K562 (cell line): ENCODE measurements around the gene OPCML. TPM values are rescaled to one million over a fixed set of nuclear protein-coding genes. Genes with fewer than 3 reads are reported as not detected.

Experiments used
- ATAC-seq: fragments of 200-7000 bp; cut with Tn5 transposase; 3 replicates; pipeline ENCODE4 v1.9.1; 2020; ENCODE audit warnings: moderate library complexity
- BruUV-seq: library from RNA; stranded (reverse); fragments of 400-500 nt; replicated peaks from 2 replicates; lab custom pipeline; 2021; lab: Mats Ljungman, UMichigan
- CTCF ChIA-PET: fragments of 300-600 bp; formaldehyde crosslinking; extraction: SDS; loops from one replicate; lab custom pipeline; 2021; ENCODE audit warnings: low intra/inter-chr PET ratio; lab: Yijun Ruan, JAX
- POLR2A ChIA-PET: fragments of 300-600, 350-650 bp; sonication (Branson Sonifier 250); formaldehyde crosslinking; extraction: SDS; loops from one replicate; lab custom pipeline; 2021; ENCODE audit warnings: antibody characterized with exemption, inconsistent platforms; lab: Yijun Ruan, JAX
- DNase-seq, 4 experiments: peaks; one replicate each; pipeline versions ENCODE4 v3.0.0 to v3.0.0-alpha.2; 2011 to 2018; ENCODE audit warnings: low spot score in 3 of 4, mixed read lengths in 3 of 4; ENCODE audit errors: extremely low read depth in 1 of 4
- FAIRE-seq: peaks from 2 replicates; lab custom pipeline; 2011; peaks lifted over from hg19 to GRCh38; lab: Jason Lieb, UNC
- H2AFZ ChIP-seq: 2 replicates; pipeline ENCODE4 v1.6.0; 2011; ENCODE audit warnings: low read depth, low read length, control low read depth, inconsistent platforms
- H3K27ac ChIP-seq: fragments of 200-600 bp; 3 replicates; pipeline ENCODE4 v1.8.0; 2011; ENCODE audit warnings: low read depth, mild to moderate bottlenecking, control low read depth, inconsistent platforms, low read length, moderate library complexity, mixed read lengths; ENCODE audit errors: extremely low read depth
- H3K27me3 ChIP-seq, 2 experiments: fragments of 300-600 bp in 1 of 2; 2 replicates in 1 of 2; 3 replicates in 1 of 2; pipeline versions ENCODE4 v1.6.0 to v1.8.0; 2011; ENCODE audit warnings: inconsistent platforms in 2 of 2, low read length in 2 of 2, mild to moderate bottlenecking in 1 of 2, mixed read lengths in 1 of 2, moderate library complexity in 1 of 2; ENCODE audit not compliant: control insufficient read depth in 2 of 2, insufficient read depth in 2 of 2
- H3K36me3 ChIP-seq: fragments of 300-600 bp; 3 replicates; pipeline ENCODE4 v1.8.0; 2011; ENCODE audit warnings: mild to moderate bottlenecking, low read length, inconsistent platforms; ENCODE audit not compliant: control insufficient read depth, insufficient read depth
- H3K4me1 ChIP-seq, 2 experiments: fragments of 200-600 bp in 1 of 2; replicated peaks in 1 of 2; 2 replicates in 1 of 2; 3 replicates in 1 of 2; pipeline versions ENCODE4 v1.5.1 to v1.8.0; 2011; ENCODE audit warnings: inconsistent platforms in 2 of 2, low read length in 2 of 2, mild to moderate bottlenecking in 1 of 2, mixed read lengths in 1 of 2, moderate library complexity in 1 of 2; ENCODE audit not compliant: control insufficient read depth in 2 of 2, insufficient read depth in 2 of 2
- H3K4me2 ChIP-seq: 2 replicates; pipeline ENCODE4 v1.6.1; 2011; ENCODE audit warnings: low read length, control low read depth, inconsistent platforms, mixed read lengths; ENCODE audit not compliant: insufficient read depth
- H3K4me3 ChIP-seq: fragments of 200-600 bp; sonication (generic), shearing (Covaris generic); 2 replicates; pipeline ENCODE4 v1.5.1; 2016; ENCODE audit warnings: control low read depth, inconsistent platforms
- H3K79me2 ChIP-seq: fragments of 200-600 bp; 3 replicates; pipeline ENCODE4 v1.8.0; 2011; ENCODE audit warnings: low read length, inconsistent platforms; ENCODE audit not compliant: control insufficient read depth, insufficient read depth
- H3K9ac ChIP-seq, 2 experiments: 2 replicates each; pipeline versions ENCODE4 v1.6.0 to v1.6.1; 2011; ENCODE audit warnings: low read depth in 2 of 2, low read length in 2 of 2, control low read depth in 1 of 2, inconsistent platforms in 1 of 2, mild to moderate bottlenecking in 1 of 2, mixed read lengths in 1 of 2; ENCODE audit not compliant: insufficient read depth in 1 of 2
- H3K9me1 ChIP-seq: one replicate; pipeline ENCODE4 v1.6.0; 2011; ENCODE audit warnings: inconsistent platforms, mild to moderate bottlenecking, low read length, moderate library complexity; ENCODE audit not compliant: control insufficient read depth, insufficient read depth
- H3K9me3 ChIP-seq: replicated peaks from 2 replicates; pipeline ENCODE4 v1.5.1; 2011; ENCODE audit warnings: low read depth, low read length, inconsistent platforms; ENCODE audit not compliant: control insufficient read depth, insufficient read depth
- H4K20me1 ChIP-seq: replicated peaks from 2 replicates; pipeline ENCODE4 v1.6.1; 2011; ENCODE audit warnings: low read length, inconsistent platforms, mixed read lengths; ENCODE audit not compliant: control insufficient read depth, insufficient read depth
- CSDE1 ChIP-seq, 2 experiments: fragments of 450-650 bp; IDR thresholded peaks; 2 replicates each; pipeline ENCODE4 v1.6.1; 2016; ENCODE audit warnings: mild to moderate bottlenecking in 1 of 2
- FOXA1 ChIP-seq: fragments of 450-650 bp; IDR thresholded peaks from 2 replicates; pipeline ENCODE4 v1.6.1; 2016; ENCODE audit warnings: mild to moderate bottlenecking, borderline replicate concordance
- MCM2 ChIP-seq: fragments of 450-650 bp; IDR thresholded peaks from 2 replicates; pipeline ENCODE4 v1.6.1; 2017; ENCODE audit warnings: low read depth, mild to moderate bottlenecking
- MECOM ChIP-seq: fragments of 250-450 bp; sonication (Bioruptor Pico); IDR thresholded peaks from 2 replicates; pipeline ENCODE4 v1.8.0; 2022; ENCODE audit warnings: inconsistent platforms
- MXI1 ChIP-seq: IDR thresholded peaks from 2 replicates; pipeline ENCODE4 v1.6.1; 2011; ENCODE audit warnings: low read depth, mild to moderate bottlenecking, improper control_type of control experiment, low read length
- MYBL2 ChIP-seq, 2 experiments: fragments of 450-650 bp in 1 of 2; sonication (generic) in 1 of 2; formaldehyde crosslinking in 1 of 2; IDR thresholded peaks; 2 replicates each; pipeline versions ENCODE4 v1.6.1 to v1.8.1; 2017 to 2022; ENCODE audit warnings: borderline replicate concordance in 1 of 2, inconsistent platforms in 1 of 2, low read depth in 1 of 2, mild to moderate bottlenecking in 1 of 2, missing genetic modification reagents in 1 of 2, moderate library complexity in 1 of 2
- POLR2AphosphoS2 ChIP-seq: IDR thresholded peaks from 2 replicates; pipeline ENCODE4 v1.6.1; 2012; ENCODE audit warnings: low read length, improper control_type of control experiment
- TEAD4 ChIP-seq, 2 experiments: sonication (generic) in 1 of 2; formaldehyde crosslinking in 1 of 2; IDR thresholded peaks; 2 replicates each; pipeline versions ENCODE4 v1.6.1 to v1.8.0; 2012 to 2022; ENCODE audit warnings: borderline replicate concordance in 1 of 2, inconsistent platforms in 1 of 2, low read length in 1 of 2, mild to moderate bottlenecking in 1 of 2, missing genetic modification reagents in 1 of 2
- ZNF197 ChIP-seq: fragments of 200-800 bp; sonication (Bioruptor generic); IDR thresholded peaks from 2 replicates; pipeline ENCODE4 v1.6.1; 2016; ENCODE audit warnings: low read depth, missing genetic modification characterization, missing compliant biosample characterization
- ZNF274 ChIP-seq: IDR thresholded peaks from 2 replicates; pipeline ENCODE4 v1.6.1; 2011; ENCODE audit warnings: low read depth, mild to moderate bottlenecking, low read length, moderate library complexity, borderline replicate concordance
- WGBS: fragments of 100-300 bp; shearing (Covaris generic); methylation state at CpG from one replicate; pipeline ENCODE4 v1.1.6; 2016; ENCODE audit warnings: low coverage, mixed read lengths; ENCODE audit not compliant: insufficient coverage; ENCODE audit errors: missing lambda C conversion rate; 5-methylcytosine and 5-hydroxymethylcytosine counted together
- in situ Hi-C: fragments of 300-500 bp; cut with MboI; formaldehyde crosslinking; loops from 4 replicates; pipeline ENCODE4 v1.15.0; 2018; ENCODE audit warnings: inconsistent platforms, mixed read lengths
- intact Hi-C: fragments of 100-400 bp; cut with micrococcal nuclease; formaldehyde crosslinking; loops from 2 replicates; pipeline ENCODE4 v1.14.2; 2022
- polyA plus RNA-seq, 8 experiments: library from polyadenylated mRNA; depleted of rRNA in 4 of 8; stranded (reverse) in 5 of 8; unstranded in 3 of 8; fragments of >200 nt; fragmentation: Nextera tagmentation in 2 of 8; fragmentation: Illumina TruSeq in 1 of 8; extraction: Ambion mirVana in 2 of 8; extraction: Trizol in 1 of 8; gene quantifications; 2 replicates each; pipeline versions ENCODE4 v1.2.1 to v1.2.3, GENCODE V29; 2011 to 2014; ENCODE audit warnings: inconsistent platforms in 1 of 8, missing spikeins in 1 of 8
- total RNA-seq, 7 experiments: library from RNA; depleted of rRNA in 6 of 7; stranded (reverse); fragments of >200 nt in 6 of 7; fragmentation: Illumina TruSeq in 2 of 7; extraction: Trizol in 2 of 7; gene quantifications; 2 replicates each; pipeline versions ENCODE4 v1.2.1 to v1.2.3, GENCODE V29; 2011 to 2021; ENCODE audit warnings: low replicate concordance in 1 of 7
- TF ChIP-seq, protein P1 (sequence below): sonication (generic); formaldehyde crosslinking; IDR thresholded peaks from 2 replicates; pipeline ENCODE4 v1.8.0; 2023; ENCODE audit warnings: mild to moderate bottlenecking, missing genetic modification reagents
- TF ChIP-seq, protein P2 (sequence below), 2 experiments: fragments of 450-650 bp; IDR thresholded peaks; 2 replicates each; pipeline ENCODE4 v1.6.1; 2018; ENCODE audit warnings: mild to moderate bottlenecking in 2 of 2, low read depth in 1 of 2; ENCODE audit not compliant: partially characterized antibody in 2 of 2
- TF ChIP-seq, protein P3 (sequence below): fragments of 450-650 bp; formaldehyde crosslinking; IDR thresholded peaks from 2 replicates; pipeline ENCODE4 v1.4.0; 2020; ENCODE audit warnings: mild to moderate bottlenecking, moderate library complexity

Gene OPCML
- total and polyA plus RNA-seq, 9 of the 15 experiments (the other 6 are each of a cell fraction or from before 2014, with no cell fraction given), result not detected

DNA sequence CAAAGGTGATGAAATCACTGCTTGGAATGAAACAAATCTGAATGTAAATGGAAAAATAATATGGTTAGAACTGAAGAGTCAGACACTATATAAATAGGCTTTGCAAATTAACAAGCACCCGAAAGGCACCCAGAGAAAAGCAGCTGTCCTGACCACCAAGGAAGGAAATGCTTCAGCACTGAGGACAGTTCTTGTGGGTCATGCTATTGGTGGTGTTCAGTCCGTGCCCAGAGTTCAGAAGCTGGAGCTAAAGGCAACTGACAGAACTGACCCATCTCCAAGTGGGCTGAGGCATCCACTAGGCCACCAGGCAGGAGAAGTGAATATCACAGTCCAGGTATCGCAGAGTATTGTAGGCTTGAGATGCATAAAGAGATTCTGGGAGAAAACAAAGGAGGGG is 208.9 kb downstream of the OPCML start:
- H4K20me1 ChIP-seq, result no peaks in the 10 kb centered on the region
- DNase-seq (no peak), ATAC-seq (no peak), FAIRE-seq (no peak)
- H3K79me2 ChIP-seq, result no peaks in the 10 kb centered on the region
- WGBS, result 0% methylated on average over 3 of the region's 3 CpGs
- CTCF ChIA-PET, result no interaction called here
- H3K4me1 ChIP-seq, result no peaks in the 10 kb centered on the region
- H2AFZ ChIP-seq, result no peak overlapping the region
- no peaks in the 10 kb centered on the region for H3K36me3 ChIP-seq
- no peaks in the 10 kb centered on the region for H3K9me1 ChIP-seq
- H3K4me2 ChIP-seq, result no peak overlapping the region
- no peak overlapping the region for H3K4me3 ChIP-seq
- H3K9me3 ChIP-seq, result no peaks in the 10 kb centered on the region
- no peak overlapping the region for H3K27ac ChIP-seq
- no peaks in the 10 kb centered on the region for H3K27me3 ChIP-seq
- POLR2A ChIA-PET, result no interaction called here
- H3K9ac ChIP-seq, result no peak overlapping the region
- intact Hi-C loops, result no loop called here
- in situ Hi-C loops, result no loop called here
- no TSS peak for BruUV-seq
- TF ChIP-seq, protein P1, sequence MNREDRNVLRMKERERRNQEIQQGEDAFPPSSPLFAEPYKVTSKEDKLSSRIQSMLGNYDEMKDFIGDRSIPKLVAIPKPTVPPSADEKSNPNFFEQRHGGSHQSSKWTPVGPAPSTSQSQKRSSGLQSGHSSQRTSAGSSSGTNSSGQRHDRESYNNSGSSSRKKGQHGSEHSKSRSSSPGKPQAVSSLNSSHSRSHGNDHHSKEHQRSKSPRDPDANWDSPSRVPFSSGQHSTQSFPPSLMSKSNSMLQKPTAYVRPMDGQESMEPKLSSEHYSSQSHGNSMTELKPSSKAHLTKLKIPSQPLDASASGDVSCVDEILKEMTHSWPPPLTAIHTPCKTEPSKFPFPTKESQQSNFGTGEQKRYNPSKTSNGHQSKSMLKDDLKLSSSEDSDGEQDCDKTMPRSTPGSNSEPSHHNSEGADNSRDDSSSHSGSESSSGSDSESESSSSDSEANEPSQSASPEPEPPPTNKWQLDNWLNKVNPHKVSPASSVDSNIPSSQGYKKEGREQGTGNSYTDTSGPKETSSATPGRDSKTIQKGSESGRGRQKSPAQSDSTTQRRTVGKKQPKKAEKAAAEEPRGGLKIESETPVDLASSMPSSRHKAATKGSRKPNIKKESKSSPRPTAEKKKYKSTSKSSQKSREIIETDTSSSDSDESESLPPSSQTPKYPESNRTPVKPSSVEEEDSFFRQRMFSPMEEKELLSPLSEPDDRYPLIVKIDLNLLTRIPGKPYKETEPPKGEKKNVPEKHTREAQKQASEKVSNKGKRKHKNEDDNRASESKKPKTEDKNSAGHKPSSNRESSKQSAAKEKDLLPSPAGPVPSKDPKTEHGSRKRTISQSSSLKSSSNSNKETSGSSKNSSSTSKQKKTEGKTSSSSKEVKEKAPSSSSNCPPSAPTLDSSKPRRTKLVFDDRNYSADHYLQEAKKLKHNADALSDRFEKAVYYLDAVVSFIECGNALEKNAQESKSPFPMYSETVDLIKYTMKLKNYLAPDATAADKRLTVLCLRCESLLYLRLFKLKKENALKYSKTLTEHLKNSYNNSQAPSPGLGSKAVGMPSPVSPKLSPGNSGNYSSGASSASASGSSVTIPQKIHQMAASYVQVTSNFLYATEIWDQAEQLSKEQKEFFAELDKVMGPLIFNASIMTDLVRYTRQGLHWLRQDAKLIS (CRISPR knock-in tag), result no peak
- no peak for TF ChIP-seq MECOM
- TF ChIP-seq TEAD4 (IDR thresholded peaks at IDR 0.05; ENCODE audit: low read length), result no peak
- no peak for TF ChIP-seq TEAD4 (CRISPR knock-in tag; IDR thresholded peaks at IDR 0.05; ENCODE audit: borderline replicate concordance)
- TF ChIP-seq ZNF197 (CRISPR knock-in tag), result no peak
- TF ChIP-seq, protein P2, sequence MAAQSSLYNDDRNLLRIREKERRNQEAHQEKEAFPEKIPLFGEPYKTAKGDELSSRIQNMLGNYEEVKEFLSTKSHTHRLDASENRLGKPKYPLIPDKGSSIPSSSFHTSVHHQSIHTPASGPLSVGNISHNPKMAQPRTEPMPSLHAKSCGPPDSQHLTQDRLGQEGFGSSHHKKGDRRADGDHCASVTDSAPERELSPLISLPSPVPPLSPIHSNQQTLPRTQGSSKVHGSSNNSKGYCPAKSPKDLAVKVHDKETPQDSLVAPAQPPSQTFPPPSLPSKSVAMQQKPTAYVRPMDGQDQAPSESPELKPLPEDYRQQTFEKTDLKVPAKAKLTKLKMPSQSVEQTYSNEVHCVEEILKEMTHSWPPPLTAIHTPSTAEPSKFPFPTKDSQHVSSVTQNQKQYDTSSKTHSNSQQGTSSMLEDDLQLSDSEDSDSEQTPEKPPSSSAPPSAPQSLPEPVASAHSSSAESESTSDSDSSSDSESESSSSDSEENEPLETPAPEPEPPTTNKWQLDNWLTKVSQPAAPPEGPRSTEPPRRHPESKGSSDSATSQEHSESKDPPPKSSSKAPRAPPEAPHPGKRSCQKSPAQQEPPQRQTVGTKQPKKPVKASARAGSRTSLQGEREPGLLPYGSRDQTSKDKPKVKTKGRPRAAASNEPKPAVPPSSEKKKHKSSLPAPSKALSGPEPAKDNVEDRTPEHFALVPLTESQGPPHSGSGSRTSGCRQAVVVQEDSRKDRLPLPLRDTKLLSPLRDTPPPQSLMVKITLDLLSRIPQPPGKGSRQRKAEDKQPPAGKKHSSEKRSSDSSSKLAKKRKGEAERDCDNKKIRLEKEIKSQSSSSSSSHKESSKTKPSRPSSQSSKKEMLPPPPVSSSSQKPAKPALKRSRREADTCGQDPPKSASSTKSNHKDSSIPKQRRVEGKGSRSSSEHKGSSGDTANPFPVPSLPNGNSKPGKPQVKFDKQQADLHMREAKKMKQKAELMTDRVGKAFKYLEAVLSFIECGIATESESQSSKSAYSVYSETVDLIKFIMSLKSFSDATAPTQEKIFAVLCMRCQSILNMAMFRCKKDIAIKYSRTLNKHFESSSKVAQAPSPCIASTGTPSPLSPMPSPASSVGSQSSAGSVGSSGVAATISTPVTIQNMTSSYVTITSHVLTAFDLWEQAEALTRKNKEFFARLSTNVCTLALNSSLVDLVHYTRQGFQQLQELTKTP (IDR thresholded peaks at IDR 0.05; ENCODE audit: low read depth in 1 of 2, partially characterized antibody in 2 of 2), result no peak
- TF ChIP-seq FOXA1, result no peak
- no peak for TF ChIP-seq POLR2AphosphoS2
- no peak for TF ChIP-seq CSDE1 (IDR thresholded peaks at IDR 0.05)
- TF ChIP-seq ZNF274, result no peak
- TF ChIP-seq MYBL2 (IDR thresholded peaks at IDR 0.05; ENCODE audit: low read depth), result no peak
- no peak for TF ChIP-seq MYBL2 (CRISPR knock-in tag; IDR thresholded peaks at IDR 0.05; ENCODE audit: borderline replicate concordance)
- no peak for TF ChIP-seq MCM2
- no peak for TF ChIP-seq MXI1
- TF ChIP-seq, protein P3, sequence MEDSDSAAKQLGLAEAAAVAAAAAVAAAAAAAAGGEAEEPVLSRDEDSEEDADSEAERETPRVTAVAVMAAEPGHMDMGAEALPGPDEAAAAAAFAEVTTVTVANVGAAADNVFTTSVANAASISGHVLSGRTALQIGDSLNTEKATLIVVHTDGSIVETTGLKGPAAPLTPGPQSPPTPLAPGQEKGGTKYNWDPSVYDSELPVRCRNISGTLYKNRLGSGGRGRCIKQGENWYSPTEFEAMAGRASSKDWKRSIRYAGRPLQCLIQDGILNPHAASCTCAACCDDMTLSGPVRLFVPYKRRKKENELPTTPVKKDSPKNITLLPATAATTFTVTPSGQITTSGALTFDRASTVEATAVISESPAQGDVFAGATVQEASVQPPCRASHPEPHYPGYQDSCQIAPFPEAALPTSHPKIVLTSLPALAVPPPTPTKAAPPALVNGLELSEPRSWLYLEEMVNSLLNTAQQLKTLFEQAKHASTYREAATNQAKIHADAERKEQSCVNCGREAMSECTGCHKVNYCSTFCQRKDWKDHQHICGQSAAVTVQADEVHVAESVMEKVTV, result no peak
